H1 (cell line): ENCODE measurements around the gene SPRED1. TPM values are rescaled to one million over a fixed set of nuclear protein-coding genes. Genes with fewer than 3 reads are reported as not detected.

Experiments used
- CTCF ChIA-PET: fragments of 300-600 bp; sonication (Branson Sonifier 250); formaldehyde crosslinking; loops from one replicate; lab custom pipeline; 2021; ENCODE audit not compliant: partially characterized antibody; lab: Charles Lee
- POLR2A ChIA-PET: fragments of 300-600 bp; sonication (Branson Sonifier 250); formaldehyde crosslinking; loops from one replicate; lab custom pipeline; 2021; ENCODE audit warnings: inconsistent platforms; ENCODE audit not compliant: partially characterized antibody; lab: Charles Lee
- DNase-seq, 2 experiments: peaks; one replicate each; pipeline versions ENCODE4 v3.0.0 to v3.0.0-alpha.2; 2010 to 2022; ENCODE audit warnings: low spot score in 2 of 2, low read depth in 1 of 2, mixed read lengths in 1 of 2
- FAIRE-seq: peaks from 2 replicates; lab custom pipeline; 2011; peaks lifted over from hg19 to GRCh38; lab: Jason Lieb, UNC
- H2AFZ ChIP-seq: 2 replicates; pipeline ENCODE4 v1.8.1; 2012; ENCODE audit warnings: low read length, inconsistent platforms
- H2AK5ac ChIP-seq: 2 replicates; pipeline ENCODE4 v1.6.1; 2013; ENCODE audit warnings: low read depth, low read length
- H2BK120ac ChIP-seq: replicated peaks from 2 replicates; pipeline ENCODE3; 2013; ENCODE audit warnings: low read depth, low read length, inconsistent platforms
- H2BK12ac ChIP-seq: 2 replicates; pipeline ENCODE4 v1.6.1; 2013; ENCODE audit warnings: low read depth, low read length
- H2BK15ac ChIP-seq: 2 replicates; pipeline ENCODE4 v1.6.1; 2013; ENCODE audit warnings: low read length
- H2BK20ac ChIP-seq: 2 replicates; pipeline ENCODE4 v1.6.1; 2013; ENCODE audit warnings: low read length
- H2BK5ac ChIP-seq: 2 replicates; pipeline ENCODE4 v1.6.1; 2013; ENCODE audit warnings: low read depth, low read length
- H3K14ac ChIP-seq: 2 replicates; pipeline ENCODE4 v1.6.1; 2013; ENCODE audit warnings: inconsistent platforms; ENCODE audit not compliant: insufficient read length
- H3K18ac ChIP-seq: 2 replicates; pipeline ENCODE4 v1.6.1; 2013; ENCODE audit warnings: low read length; ENCODE audit errors: extremely low read depth
- H3K23ac ChIP-seq: 2 replicates; pipeline ENCODE4 v1.6.1; 2013; ENCODE audit warnings: inconsistent platforms; ENCODE audit not compliant: insufficient read length
- H3K23me2 ChIP-seq: 2 replicates; pipeline ENCODE4 v1.6.1; 2013; ENCODE audit warnings: low read depth, low read length
- H3K27ac ChIP-seq: 2 replicates; pipeline ENCODE4 v1.6.1; 2011; ENCODE audit warnings: low read depth, low read length, inconsistent platforms
- H3K27me3 ChIP-seq, 4 experiments: replicated peaks in 1 of 4; 1 replicate in 1 of 4; 2 replicates in 3 of 4; pipeline versions ENCODE4 v1.6.1 to v1.8.1; 2011 to 2013; ENCODE audit warnings: low read length in 3 of 4, mild to moderate bottlenecking in 3 of 4, inconsistent platforms in 2 of 4, mixed read lengths in 2 of 4, moderate library complexity in 1 of 4; ENCODE audit not compliant: control insufficient read depth in 3 of 4, insufficient read depth in 3 of 4; ENCODE audit errors: extremely low read depth in 1 of 4
- H3K36me3 ChIP-seq, 4 experiments: 2 replicates each; pipeline versions ENCODE4 v1.6.1 to v1.8.1; 2011 to 2013; ENCODE audit warnings: mild to moderate bottlenecking in 4 of 4, low read length in 3 of 4, moderate library complexity in 2 of 4, control low read depth in 1 of 4, inconsistent platforms in 1 of 4; ENCODE audit not compliant: insufficient read depth in 4 of 4, control insufficient read depth in 2 of 4
- H3K4ac ChIP-seq: replicated peaks from 2 replicates; pipeline ENCODE3; 2013; ENCODE audit warnings: low read length, low read depth, mixed read lengths, inconsistent platforms; ENCODE audit not compliant: insufficient read length
- H3K4me1 ChIP-seq, 4 experiments: replicated peaks in 1 of 4; 1 replicate in 1 of 4; 2 replicates in 3 of 4; pipeline versions ENCODE4 v1.6.1 to v1.8.1; 2011 to 2013; ENCODE audit warnings: low read length in 3 of 4, inconsistent platforms in 2 of 4, mixed read lengths in 1 of 4; ENCODE audit not compliant: insufficient read depth in 4 of 4, control insufficient read depth in 3 of 4
- H3K4me2 ChIP-seq, 2 experiments: 2 replicates each; pipeline versions ENCODE4 v1.6.1 to v1.8.1; 2011 to 2013; ENCODE audit warnings: low read depth in 2 of 2, low read length in 2 of 2, control low read depth in 1 of 2, inconsistent platforms in 1 of 2, mild to moderate bottlenecking in 1 of 2; ENCODE audit not compliant: insufficient read depth in 1 of 2
- H3K4me3 ChIP-seq, 4 experiments: fragments of 200-600, 300-600 bp in 1 of 4; sonication (generic), shearing (Covaris generic), sonication (Bioruptor Twin) in 1 of 4; 2 replicates each; pipeline versions ENCODE4 v1.5.1 to v1.8.1; 2011 to 2016; ENCODE audit warnings: low read length in 4 of 4, low read depth in 3 of 4, control low read depth in 2 of 4, inconsistent platforms in 2 of 4, mild to moderate bottlenecking in 2 of 4, mixed read lengths in 1 of 4, moderate library complexity in 1 of 4; ENCODE audit not compliant: insufficient read depth in 2 of 4; ENCODE audit errors: extremely low read depth in 1 of 4
- H3K56ac ChIP-seq: replicated peaks from 2 replicates; pipeline ENCODE3; 2013; ENCODE audit warnings: low read depth, mild to moderate bottlenecking, mixed read lengths, low read length, inconsistent platforms; ENCODE audit not compliant: insufficient read length
- H3K79me1 ChIP-seq: 2 replicates; pipeline ENCODE4 v1.6.1; 2013; ENCODE audit warnings: low read depth, low read length, control low read depth
- H3K79me2 ChIP-seq, 2 experiments: 2 replicates each; pipeline versions ENCODE4 v1.6.1 to v1.8.1; 2012 to 2013; ENCODE audit warnings: low read length in 2 of 2, mild to moderate bottlenecking in 2 of 2, inconsistent platforms in 1 of 2; ENCODE audit not compliant: insufficient read depth in 2 of 2, control insufficient read depth in 1 of 2
- H3K9ac ChIP-seq, 4 experiments: replicated peaks in 1 of 4; 1 replicate in 1 of 4; 2 replicates in 3 of 4; pipeline versions ENCODE4 v1.6.1 to v1.8.1; 2011 to 2013; ENCODE audit warnings: low read depth in 3 of 4, low read length in 3 of 4, control low read depth in 2 of 4, mild to moderate bottlenecking in 2 of 4, moderate library complexity in 2 of 4, inconsistent platforms in 1 of 4; ENCODE audit errors: extremely low read depth in 1 of 4
- H3K9me3 ChIP-seq, 2 experiments: 2 replicates each; pipeline versions ENCODE4 v1.6.1 to v1.8.1; 2012 to 2013; ENCODE audit warnings: mild to moderate bottlenecking in 2 of 2, moderate library complexity in 2 of 2, control low read depth in 1 of 2, inconsistent platforms in 1 of 2, low read depth in 1 of 2, low read length in 1 of 2, mixed read lengths in 1 of 2; ENCODE audit not compliant: insufficient read depth in 2 of 2
- H4K20me1 ChIP-seq, 2 experiments: replicated peaks in 1 of 2; 2 replicates each; pipeline versions ENCODE3 to v1.8.1; 2011 to 2013; ENCODE audit warnings: inconsistent platforms in 2 of 2, low read length in 2 of 2, mild to moderate bottlenecking in 1 of 2; ENCODE audit not compliant: insufficient read depth in 2 of 2, control insufficient read depth in 1 of 2
- H4K5ac ChIP-seq: 2 replicates; pipeline ENCODE4 v1.6.1; 2013; ENCODE audit warnings: low read length, low read depth, mixed read lengths, inconsistent platforms; ENCODE audit not compliant: insufficient read length
- H4K8ac ChIP-seq: 2 replicates; pipeline ENCODE4 v1.8.0; 2013; ENCODE audit warnings: mild to moderate bottlenecking, moderate library complexity, low read length, inconsistent platforms; ENCODE audit not compliant: insufficient read depth; ENCODE audit errors: extremely low read depth
- H4K91ac ChIP-seq: replicated peaks from 2 replicates; pipeline ENCODE3; 2013; ENCODE audit warnings: low read length, mixed read lengths, inconsistent platforms; ENCODE audit not compliant: insufficient read length
- BRCA1 ChIP-seq: IDR thresholded peaks from 2 replicates; pipeline ENCODE4 v1.6.1; 2012; ENCODE audit warnings: low read depth, low read length, improper control_type of control experiment
- JUND ChIP-seq: IDR thresholded peaks from 2 replicates; pipeline ENCODE4 v1.6.1; 2011; ENCODE audit warnings: mild to moderate bottlenecking, improper control_type of control experiment, low read length
- NANOG ChIP-seq: IDR thresholded peaks from 2 replicates; pipeline ENCODE4 v1.6.1; 2011; ENCODE audit warnings: low read length, low read depth, mild to moderate bottlenecking, inconsistent platforms; ENCODE audit not compliant: insufficient read depth, poor library complexity, severe bottlenecking
- RAD21 ChIP-seq, 2 experiments: IDR thresholded peaks in 1 of 2; conservative IDR thresholded peaks in 1 of 2; 2 replicates each; pipeline ENCODE4 v1.6.1; 2011; ENCODE audit warnings: low read depth in 2 of 2, low read length in 2 of 2, improper control_type of control experiment in 1 of 2, inconsistent platforms in 1 of 2, mild to moderate bottlenecking in 1 of 2, moderate library complexity in 1 of 2
- SP1 ChIP-seq: IDR thresholded peaks from 2 replicates; pipeline ENCODE4 v1.6.1; 2011; ENCODE audit warnings: low read depth, low read length
- WGBS, 2 experiments: shearing (Covaris generic) in 1 of 2; methylation state at CpG; one replicate each; pipeline versions ENCODE4 v1.1.6 to v1.1.7; 2013 to 2015; ENCODE audit warnings: low lambda C conversion rate in 2 of 2, mixed read lengths in 2 of 2, inconsistent platforms in 1 of 2, low coverage in 1 of 2, missing lambda C conversion rate in 1 of 2; ENCODE audit not compliant: insufficient replicate concordance in 2 of 2, insufficient coverage in 1 of 2, insufficient read length in 1 of 2; ENCODE audit errors: extremely low coverage in 1 of 2, missing lambda C conversion rate in 1 of 2; 5-methylcytosine and 5-hydroxymethylcytosine counted together
- polyA plus RNA-seq, 7 experiments: library from polyadenylated mRNA; depleted of rRNA in 3 of 7; stranded (reverse) in 5 of 7; unstranded in 2 of 7; fragments of >200 nt in 5 of 7; fragments of 200-250 nt in 2 of 7; gene quantifications; 1 replicate in 5 of 7; 2 replicates in 1 of 7; 4 replicates in 1 of 7; pipeline versions ENCODE4 v1.2.1 to v1.2.3, GENCODE V29; 2011 to 2013; ENCODE audit warnings: missing spikeins in 2 of 7, mixed read lengths in 2 of 7
- total RNA-seq: library from RNA; stranded (reverse); fragmentation: NEBNext Ultra II Directional; extraction: Animal tissue kit (Norgen Biotek cat#: 25700); gene quantifications from 2 replicates; pipeline ENCODE4 v1.2.1, GENCODE V29; 2021

SPRED1 gene
- total and polyA plus RNA-seq, 2 of the 8 experiments (the other 6 are each of a cell fraction or from before 2014, with no cell fraction given) = 5.5 to 30.3 TPM

GRCh38 chr15:38212729-38213351, 39.8 kb upstream of the SPRED1 start:
- no peaks in the 10 kb centered on the region for H3K27me3 ChIP-seq
- FAIRE-seq (no peak), DNase-seq (no peak)
- no peak overlapping the region for H4K5ac ChIP-seq
- no peaks in the 10 kb centered on the region for H3K9me3 ChIP-seq
- no peaks in the 10 kb centered on the region for H3K36me3 ChIP-seq
- H4K8ac ChIP-seq = no peak overlapping the region
- H4K20me1 ChIP-seq = no peaks in the 10 kb centered on the region
- H3K9ac ChIP-seq = no peak overlapping the region
- no peak overlapping the region for H2BK120ac ChIP-seq
- no peak overlapping the region for H3K4me2 ChIP-seq
- no peaks in the 10 kb centered on the region for H3K79me2 ChIP-seq
- no peak overlapping the region for H3K56ac ChIP-seq
- no peak overlapping the region for H3K23ac ChIP-seq
- no peak overlapping the region for H3K14ac ChIP-seq
- H2BK15ac ChIP-seq = no peak overlapping the region; the same call in 1 of the 2 replicates
- no peaks in the 10 kb centered on the region for H3K23me2 ChIP-seq
- no peak overlapping the region for H2BK5ac ChIP-seq
- ChIA-PET POLR2A (no interaction called here), CTCF (interaction anchor here (1.3 to 1.4 kb wide), 2 partner anchors 212 to 218 kb away, joined by 3 read pairs; no protein-coding TSS in a partner anchor)
- H3K4me3 ChIP-seq = no peak overlapping the region
- H3K4me1 ChIP-seq = no peaks in the 10 kb centered on the region
- no peaks in the 10 kb centered on the region for H3K79me1 ChIP-seq
- H2BK20ac ChIP-seq = no peak overlapping the region; the same call in 1 of the 2 replicates
- H2BK12ac ChIP-seq = no peak overlapping the region
- no peak overlapping the region for H4K91ac ChIP-seq
- H2AK5ac ChIP-seq = no peak overlapping the region
- H3K27ac ChIP-seq = no peak overlapping the region
- no peak overlapping the region for H2AFZ ChIP-seq
- 91% methylated on average over 3 of the region's 3 CpGs; no CpG with 5 or more reads in 1 of the 2 experiments for WGBS, 2 experiments
- no peak overlapping the region for H3K4ac ChIP-seq
- H3K18ac ChIP-seq = no peak overlapping the region
- no peak for TF ChIP-seq SP1
- TF ChIP-seq NANOG = no peak
- TF ChIP-seq RAD21 (IDR thresholded peaks at IDR 0.05 in 1 of 2, conservative IDR thresholded peaks at IDR 0.05 in 1 of 2; ENCODE audit: low read depth in 2 of 2, low read length in 2 of 2) = no peak
- no peak for TF ChIP-seq BRCA1
- no peak for TF ChIP-seq JUND
